A549 (cell line): ENCODE measurements around the gene GGTA1. TPM values are rescaled to one million over a fixed set of nuclear protein-coding genes. Genes with fewer than 3 reads are reported as not detected.

Experiments used
- ATAC-seq, 2 experiments: fragments of 200-7000 bp in 1 of 2; fragments of >200 bp in 1 of 2; cut with Nextera tagmentation in 1 of 2; cut with Tn5 transposase in 1 of 2; 3 replicates each; pipeline versions ENCODE4 v1.8.0 to v1.9.1; 2018 to 2020; ENCODE audit warnings: mild to moderate bottlenecking in 1 of 2, moderate library complexity in 1 of 2
- CTCF ChIA-PET: fragments of 300-600 bp; sonication (Branson Sonifier 250); formaldehyde crosslinking; extraction: SDS; loops from one replicate; lab custom pipeline; 2021; ENCODE audit warnings: antibody characterized with exemption, inconsistent platforms; lab: Yijun Ruan, JAX
- POLR2A ChIA-PET: fragments of 350-600 bp; formaldehyde crosslinking; extraction: SDS; loops from one replicate; lab custom pipeline; 2021; ENCODE audit warnings: antibody characterized with exemption, inconsistent platforms; lab: Yijun Ruan, JAX
- DNase-seq, 2 experiments: peaks; one replicate each; pipeline versions ENCODE4 v3.0.0 to v3.0.0-alpha.2; 2011 to 2016; ENCODE audit warnings: low read depth in 1 of 2, low spot score in 1 of 2
- FAIRE-seq: peaks from 2 replicates; lab custom pipeline; 2011; peaks lifted over from hg19 to GRCh38; lab: Jason Lieb, UNC
- H3K27ac ChIP-seq, 2 experiments: fragments of >200 bp; sonication (Bioruptor Twin); formaldehyde crosslinking; 3 replicates each; pipeline ENCODE4 v1.5.1; 2016 to 2017
- H3K4me1 ChIP-seq: fragments of >200 bp; sonication (Bioruptor Twin); formaldehyde crosslinking; 3 replicates; pipeline ENCODE4 v1.6.1; 2016
- H3K4me2 ChIP-seq: fragments of >200 bp; sonication (Bioruptor Twin); formaldehyde crosslinking; 3 replicates; pipeline ENCODE4 v1.6.1; 2016
- H3K4me3 ChIP-seq: fragments of >200 bp; sonication (Bioruptor Twin); formaldehyde crosslinking; 3 replicates; pipeline ENCODE4 v1.5.1; 2016
- H3K9me3 ChIP-seq: fragments of >200 bp; sonication (Bioruptor Twin); formaldehyde crosslinking; 3 replicates; pipeline ENCODE4 v1.6.1; 2016
- BHLHE40 ChIP-seq: IDR thresholded peaks from 2 replicates; pipeline ENCODE4 v1.6.1; 2012; ENCODE audit warnings: low read depth, low read length, inconsistent platforms
- CBX2 ChIP-seq: fragments of 200-600 bp; sonication (generic); IDR thresholded peaks from 2 replicates; pipeline ENCODE4 v1.6.1; 2016; ENCODE audit warnings: low read depth, mild to moderate bottlenecking, borderline replicate concordance
- CHD2 ChIP-seq: fragments of 150-350 bp; IDR thresholded peaks from 2 replicates; pipeline ENCODE4 v1.6.1; 2014; ENCODE audit warnings: low read length; ENCODE audit not compliant: partially characterized antibody
- GATA3 ChIP-seq: IDR thresholded peaks from 2 replicates; pipeline ENCODE4 v1.6.1; 2012; ENCODE audit warnings: borderline replicate concordance
- HDAC2 ChIP-seq: fragments of 200-600 bp; sonication (generic); IDR thresholded peaks from 2 replicates; pipeline ENCODE4 v1.6.1; 2016
- HEYL ChIP-seq: fragments of 250-450 bp; sonication (Bioruptor Pico); IDR thresholded peaks from 2 replicates; pipeline ENCODE4 v1.8.0; 2021; ENCODE audit warnings: mild to moderate bottlenecking, moderate library complexity
- JUNB ChIP-seq: fragments of >200 bp; sonication (Bioruptor Twin); formaldehyde crosslinking; IDR thresholded peaks from 2 replicates; pipeline ENCODE4 v1.6.1; 2016
- KDM1A ChIP-seq: fragments of 200-600 bp; sonication (generic); IDR thresholded peaks from 2 replicates; pipeline ENCODE4 v1.6.1; 2016; ENCODE audit warnings: low read depth, mild to moderate bottlenecking
- MAFK ChIP-seq: fragments of 450-650 bp; IDR thresholded peaks from 2 replicates; pipeline ENCODE4 v1.6.1; 2014; ENCODE audit not compliant: partially characterized antibody
- NPAS2 ChIP-seq: fragments of 250-450 bp; sonication (Bioruptor Pico); IDR thresholded peaks from 2 replicates; pipeline ENCODE4 v1.8.0; 2022; ENCODE audit warnings: mild to moderate bottlenecking, moderate library complexity, borderline replicate concordance
- PHF8 ChIP-seq: fragments of 200-600 bp; sonication (generic); IDR thresholded peaks from 2 replicates; pipeline ENCODE4 v1.6.1; 2016; ENCODE audit warnings: low read depth, mild to moderate bottlenecking, antibody characterized with exemption, moderate library complexity, borderline replicate concordance
- POLR2A ChIP-seq: IDR thresholded peaks from 2 replicates; pipeline ENCODE4 v1.6.1; 2012; ENCODE audit warnings: mild to moderate bottlenecking, low read length
- RAD21 ChIP-seq, 2 experiments: fragments of >200 bp in 1 of 2; sonication (Bioruptor Twin) in 1 of 2; formaldehyde crosslinking in 1 of 2; IDR thresholded peaks in 1 of 2; conservative IDR thresholded peaks in 1 of 2; 2 replicates in 1 of 2; 3 replicates in 1 of 2; pipeline ENCODE4 v1.6.1; 2012 to 2018; ENCODE audit warnings: inconsistent platforms in 1 of 2
- RCOR1 ChIP-seq: fragments of 150-350 bp; IDR thresholded peaks from 2 replicates; pipeline ENCODE4 v1.6.1; 2014; ENCODE audit warnings: antibody characterized with exemption, low read length, low read depth
- RFX5 ChIP-seq: fragments of 450-650 bp; IDR thresholded peaks from 2 replicates; pipeline ENCODE4 v1.7.1; 2014; ENCODE audit warnings: antibody characterized with exemption, mild to moderate bottlenecking, moderate library complexity
- RNF2 ChIP-seq: fragments of 200-600 bp; sonication (generic); IDR thresholded peaks from 2 replicates; pipeline ENCODE4 v1.6.1; 2016; ENCODE audit warnings: low read depth, mild to moderate bottlenecking, antibody characterized with exemption, moderate library complexity, borderline replicate concordance
- TFCP2L1 ChIP-seq: fragments of 250-450 bp; sonication (Bioruptor Pico); IDR thresholded peaks from 2 replicates; pipeline ENCODE4 v1.5.0; 2021; ENCODE audit warnings: mild to moderate bottlenecking
- TP53 ChIP-seq: fragments of 250-450 bp; sonication (Bioruptor Pico); IDR thresholded peaks from 2 replicates; pipeline ENCODE4 v1.5.0; 2021; ENCODE audit warnings: mild to moderate bottlenecking, moderate library complexity
- ZFP36 ChIP-seq: fragments of 450-650 bp; IDR thresholded peaks from 2 replicates; pipeline ENCODE4 v1.6.1; 2014; ENCODE audit warnings: borderline replicate concordance; ENCODE audit not compliant: partially characterized antibody
- WGBS: methylation state at CpG from one replicate; pipeline ENCODE4 v1.1.6; 2017; ENCODE audit errors: missing lambda C conversion rate; 5-methylcytosine and 5-hydroxymethylcytosine counted together
- polyA plus RNA-seq, 4 experiments: library from polyadenylated mRNA; depleted of rRNA in 3 of 4; stranded (reverse); fragments of >200 nt; fragmentation: RNase III in 1 of 4; extraction: RNeasy Plus Mini Kit Qiagen cat#74134 plus additional on column Dnase treatment in 1 of 4; gene quantifications; 2 replicates in 3 of 4; 3 replicates in 1 of 4; pipeline ENCODE4 v1.2.3, GENCODE V29; 2011 to 2017
- TF ChIP-seq, protein P1 (sequence below): fragments of >200 bp; sonication (Bioruptor Twin); formaldehyde crosslinking; IDR thresholded peaks from 3 replicates; pipeline ENCODE4 v1.5.1; 2016
- TF ChIP-seq, protein P2 (sequence below): fragments of 150-350 bp; IDR thresholded peaks from 2 replicates; pipeline ENCODE4 v1.6.1; 2014; ENCODE audit warnings: low read depth, mild to moderate bottlenecking, low read length
- TF ChIP-seq, protein P3 (sequence below): IDR thresholded peaks from 2 replicates; pipeline ENCODE4 v1.6.1; 2012

The GGTA1 gene
- polyA plus RNA-seq, 2 of the 4 experiments (the other 2 are of a cell fraction) = 0.05 TPM; not detected in 1

DNA sequence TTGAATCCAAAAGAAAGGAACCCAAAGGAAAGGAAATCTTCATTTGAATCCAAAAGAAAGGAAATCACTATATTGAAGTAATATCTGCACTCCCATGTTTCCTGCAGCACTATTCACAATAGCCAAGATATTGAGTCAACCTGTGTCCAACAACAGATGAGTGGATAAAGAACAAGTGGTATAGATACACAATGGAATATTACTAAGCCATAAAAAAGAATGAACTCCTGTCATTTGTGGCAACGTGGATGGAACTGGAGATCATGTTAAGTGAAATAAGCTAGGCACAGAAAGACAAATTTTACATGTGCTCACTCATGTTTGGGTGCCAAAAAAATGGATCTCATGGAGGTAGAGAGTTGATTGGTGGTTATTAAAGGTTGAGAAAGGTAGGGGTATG, 71.7 kb downstream of the GGTA1 start:
- H3K4me3 ChIP-seq = no peak overlapping the region
- no peak for ATAC-seq
- CTCF ChIA-PET = interaction anchor here (1.2 kb wide), 1 partner anchor 28 kb away, joined by 4 read pairs; no protein-coding TSS in a partner anchor
- H3K4me2 ChIP-seq = no peak overlapping the region
- POLR2A ChIA-PET = no interaction called here
- no peak for FAIRE-seq
- peaks cover 5% of the 10 kb centered on the region; the same call in 1 of the 3 replicates for H3K9me3 ChIP-seq
- H3K4me1 ChIP-seq = no peaks in the 10 kb centered on the region
- no peak for TF ChIP-seq RNF2
- no peak for TF ChIP-seq HEYL (CRISPR knock-in tag)
- no peak for TF ChIP-seq MAFK
- no peak for TF ChIP-seq CBX2
- no peak for TF ChIP-seq KDM1A
- no peak for TF ChIP-seq NPAS2 (CRISPR knock-in tag)
- TF ChIP-seq GATA3 = no peak
- TF ChIP-seq PHF8 = no peak
- DNase-seq = no peak
- WGBS = 0% methylated on average over 1 of the region's 1 CpG
- H3K27ac ChIP-seq = no peak overlapping the region

DNA sequence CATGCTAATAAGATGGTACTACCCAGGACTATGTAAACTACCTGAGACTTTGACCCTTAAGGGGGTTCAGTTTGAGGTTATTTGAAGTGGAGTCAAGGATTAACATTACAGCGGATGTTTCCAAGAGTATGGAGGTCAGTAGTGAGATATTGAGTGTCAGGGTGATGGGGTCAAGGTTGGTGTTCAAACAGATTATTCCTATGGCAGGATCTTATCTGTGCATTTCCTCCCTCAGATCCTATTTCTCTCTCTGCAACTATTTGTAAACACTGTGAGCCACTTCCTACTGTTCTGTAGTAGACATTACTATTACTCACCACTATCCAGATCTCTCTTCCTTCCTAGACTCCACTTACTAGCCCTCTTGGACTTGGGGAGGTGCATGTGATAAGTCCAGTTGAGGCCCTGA, 75.6 kb downstream of the GGTA1 start:
- Histone ChIP-seq H3K27ac (no peak overlapping the region), H3K4me3 (no peak overlapping the region), H3K4me2 (no peak overlapping the region), H3K9me3 (peaks cover 5% of the 10 kb centered on the region; the same call in 1 of the 3 replicates), H3K4me1 (no peaks in the 10 kb centered on the region)
- ATAC-seq = no peak
- TF ChIP-seq CHD2 (no peak), TFCP2L1 (CRISPR knock-in tag) (no peak), BHLHE40 (no peak), RCOR1 (no peak), JUNB (no peak), RFX5 (no peak), TP53 (CRISPR knock-in tag) (no peak), POLR2A (no peak), PHF8 (no peak), KDM1A (no peak)
- TF ChIP-seq, protein P1, sequence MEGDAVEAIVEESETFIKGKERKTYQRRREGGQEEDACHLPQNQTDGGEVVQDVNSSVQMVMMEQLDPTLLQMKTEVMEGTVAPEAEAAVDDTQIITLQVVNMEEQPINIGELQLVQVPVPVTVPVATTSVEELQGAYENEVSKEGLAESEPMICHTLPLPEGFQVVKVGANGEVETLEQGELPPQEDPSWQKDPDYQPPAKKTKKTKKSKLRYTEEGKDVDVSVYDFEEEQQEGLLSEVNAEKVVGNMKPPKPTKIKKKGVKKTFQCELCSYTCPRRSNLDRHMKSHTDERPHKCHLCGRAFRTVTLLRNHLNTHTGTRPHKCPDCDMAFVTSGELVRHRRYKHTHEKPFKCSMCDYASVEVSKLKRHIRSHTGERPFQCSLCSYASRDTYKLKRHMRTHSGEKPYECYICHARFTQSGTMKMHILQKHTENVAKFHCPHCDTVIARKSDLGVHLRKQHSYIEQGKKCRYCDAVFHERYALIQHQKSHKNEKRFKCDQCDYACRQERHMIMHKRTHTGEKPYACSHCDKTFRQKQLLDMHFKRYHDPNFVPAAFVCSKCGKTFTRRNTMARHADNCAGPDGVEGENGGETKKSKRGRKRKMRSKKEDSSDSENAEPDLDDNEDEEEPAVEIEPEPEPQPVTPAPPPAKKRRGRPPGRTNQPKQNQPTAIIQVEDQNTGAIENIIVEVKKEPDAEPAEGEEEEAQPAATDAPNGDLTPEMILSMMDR = no peak
- TF ChIP-seq, protein P2, sequence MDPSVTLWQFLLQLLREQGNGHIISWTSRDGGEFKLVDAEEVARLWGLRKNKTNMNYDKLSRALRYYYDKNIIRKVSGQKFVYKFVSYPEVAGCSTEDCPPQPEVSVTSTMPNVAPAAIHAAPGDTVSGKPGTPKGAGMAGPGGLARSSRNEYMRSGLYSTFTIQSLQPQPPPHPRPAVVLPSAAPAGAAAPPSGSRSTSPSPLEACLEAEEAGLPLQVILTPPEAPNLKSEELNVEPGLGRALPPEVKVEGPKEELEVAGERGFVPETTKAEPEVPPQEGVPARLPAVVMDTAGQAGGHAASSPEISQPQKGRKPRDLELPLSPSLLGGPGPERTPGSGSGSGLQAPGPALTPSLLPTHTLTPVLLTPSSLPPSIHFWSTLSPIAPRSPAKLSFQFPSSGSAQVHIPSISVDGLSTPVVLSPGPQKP = no peak
- TF ChIP-seq, protein P3, sequence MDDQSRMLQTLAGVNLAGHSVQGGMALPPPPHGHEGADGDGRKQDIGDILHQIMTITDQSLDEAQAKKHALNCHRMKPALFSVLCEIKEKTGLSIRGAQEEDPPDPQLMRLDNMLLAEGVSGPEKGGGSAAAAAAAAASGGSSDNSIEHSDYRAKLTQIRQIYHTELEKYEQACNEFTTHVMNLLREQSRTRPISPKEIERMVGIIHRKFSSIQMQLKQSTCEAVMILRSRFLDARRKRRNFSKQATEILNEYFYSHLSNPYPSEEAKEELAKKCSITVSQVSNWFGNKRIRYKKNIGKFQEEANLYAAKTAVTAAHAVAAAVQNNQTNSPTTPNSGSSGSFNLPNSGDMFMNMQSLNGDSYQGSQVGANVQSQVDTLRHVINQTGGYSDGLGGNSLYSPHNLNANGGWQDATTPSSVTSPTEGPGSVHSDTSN = no peak
- WGBS = 88% methylated on average over 1 of the region's 1 CpG
- CTCF ChIA-PET = interaction anchor here (1.3 to 3.4 kb wide), 2 partner anchors 11 to 211 kb away, joined by 3 to 8 read pairs; no protein-coding TSS in a partner anchor
- POLR2A ChIA-PET = no interaction called here
- DNase-seq = no peak
- no peak for FAIRE-seq

DNA sequence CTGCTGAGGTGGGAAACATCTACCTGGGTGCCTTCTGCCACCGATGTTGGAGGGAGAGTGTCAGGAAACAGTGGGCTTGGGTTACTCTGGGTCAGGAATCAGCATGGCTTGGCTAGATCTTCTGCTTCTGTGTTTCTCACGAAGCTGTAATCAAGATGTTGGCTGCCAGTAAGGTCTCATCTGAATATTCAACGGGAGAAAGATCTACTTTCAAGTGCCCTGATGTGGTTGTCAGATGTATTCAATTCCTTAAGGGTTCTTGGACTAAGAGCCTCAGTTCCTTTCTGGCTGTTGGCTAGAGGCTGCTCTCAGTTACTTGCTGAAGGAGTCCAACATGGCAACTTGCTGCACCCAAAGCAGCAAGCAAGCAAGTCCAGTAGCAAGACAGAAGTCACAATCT, 87.7 kb downstream of the GGTA1 start:
- H3K4me2 ChIP-seq = no peak overlapping the region
- TF ChIP-seq JUNB (no peak), PHF8 (no peak), RFX5 (no peak), ZFP36 (no peak), HDAC2 (no peak), RAD21 (conservative IDR thresholded peaks at IDR 0.05 in 1 of 2, IDR thresholded peaks at IDR 0.05 in 1 of 2) (no peak)
- no peak overlapping the region for H3K4me3 ChIP-seq
- no peak for FAIRE-seq
- H3K4me1 ChIP-seq = no peaks in the 10 kb centered on the region
- H3K9me3 ChIP-seq = no peaks in the 10 kb centered on the region
- H3K27ac ChIP-seq = no peak overlapping the region
- DNase-seq = no peak
- no peak for ATAC-seq
- CTCF ChIA-PET = interaction anchor here (0.5 to 2.1 kb wide), 8 partner anchors 10 to 210 kb away, joined by 3 to 7 read pairs (median 4); partner anchors contain the start of gene RAB14
- WGBS = 21% methylated on average over 3 of the region's 3 CpGs
- POLR2A ChIA-PET = no interaction called here
